HepG2 (cell line): ENCODE results near the gene LRRC4C.

Experiments used
- ASH2L ChIP-seq: fragments of 300-600, 200-600 bp; sonication (generic); IDR thresholded peaks from 2 replicates; pipeline ENCODE4 v1.7.0; 2017; ENCODE audit warnings: low read depth, mild to moderate bottlenecking, moderate library complexity, mixed read lengths, low read length; ENCODE audit not compliant: insufficient read length
- CTCF ChIP-seq: sonication (generic); formaldehyde crosslinking; IDR thresholded peaks from 2 replicates; pipeline ENCODE4 v1.5.0; 2020; ENCODE audit warnings: mild to moderate bottlenecking, missing genetic modification reagents, moderate library complexity
- FOXK1 ChIP-seq: sonication (generic); formaldehyde crosslinking; IDR thresholded peaks from 2 replicates; pipeline ENCODE4 v1.4.0; 2020; ENCODE audit warnings: low read depth, missing genetic modification reagents, borderline replicate concordance
- HNF1A ChIP-seq, 2 experiments: sonication (generic) in 1 of 2; formaldehyde crosslinking in 1 of 2; IDR thresholded peaks; 2 replicates each; pipeline versions ENCODE4 v1.4.0 to v1.6.1; 2016 to 2020; ENCODE audit warnings: borderline replicate concordance in 1 of 2, low read depth in 1 of 2, mild to moderate bottlenecking in 1 of 2, missing genetic modification reagents in 1 of 2
- HNRNPL ChIP-seq: fragments of 200-400 bp; formaldehyde crosslinking; IDR thresholded peaks from 2 replicates; pipeline ENCODE4 v1.6.1; 2017; ENCODE audit warnings: mild to moderate bottlenecking, low read depth, low read length
- MBD4 ChIP-seq: IDR thresholded peaks from 2 replicates; pipeline ENCODE4 v1.6.1; 2012; ENCODE audit warnings: low read length, inconsistent platforms, borderline replicate concordance
- MXI1 ChIP-seq: IDR thresholded peaks from 3 replicates; pipeline ENCODE4 v1.6.1; 2012; ENCODE audit warnings: low read depth, low read length, inconsistent platforms, borderline replicate concordance
- NFE2L1 ChIP-seq: sonication (generic); formaldehyde crosslinking; IDR thresholded peaks from 2 replicates; pipeline ENCODE4 v1.4.0; 2020; ENCODE audit warnings: missing genetic modification reagents, mild to moderate bottlenecking, borderline replicate concordance
- PLSCR1 ChIP-seq: sonication (generic); formaldehyde crosslinking; IDR thresholded peaks from 2 replicates; pipeline ENCODE4 v1.5.0; 2020; ENCODE audit warnings: missing genetic modification reagents, mild to moderate bottlenecking, borderline replicate concordance
- POLR2G ChIP-seq: fragments of 200-400 bp; formaldehyde crosslinking; IDR thresholded peaks from 2 replicates; pipeline ENCODE4 v1.6.1; 2018; ENCODE audit warnings: mild to moderate bottlenecking, low read depth, low read length, moderate library complexity
- RAD21 ChIP-seq: fragments of 450-650 bp; formaldehyde crosslinking; IDR thresholded peaks from 2 replicates; pipeline ENCODE4 v1.5.0; 2020; ENCODE audit warnings: mild to moderate bottlenecking
- RNF219 ChIP-seq: sonication (generic); formaldehyde crosslinking; IDR thresholded peaks from 2 replicates; pipeline ENCODE4 v1.5.0; 2020; ENCODE audit warnings: mild to moderate bottlenecking, missing genetic modification reagents
- SP5 ChIP-seq: IDR thresholded peaks from 2 replicates; pipeline ENCODE4 v1.6.1; 2016; ENCODE audit warnings: low read depth, borderline replicate concordance
- ZNF605 ChIP-seq: sonication (generic); formaldehyde crosslinking; IDR thresholded peaks from 2 replicates; pipeline ENCODE4 v1.8.0; 2022; ENCODE audit warnings: mild to moderate bottlenecking, missing genetic modification reagents

DNA sequence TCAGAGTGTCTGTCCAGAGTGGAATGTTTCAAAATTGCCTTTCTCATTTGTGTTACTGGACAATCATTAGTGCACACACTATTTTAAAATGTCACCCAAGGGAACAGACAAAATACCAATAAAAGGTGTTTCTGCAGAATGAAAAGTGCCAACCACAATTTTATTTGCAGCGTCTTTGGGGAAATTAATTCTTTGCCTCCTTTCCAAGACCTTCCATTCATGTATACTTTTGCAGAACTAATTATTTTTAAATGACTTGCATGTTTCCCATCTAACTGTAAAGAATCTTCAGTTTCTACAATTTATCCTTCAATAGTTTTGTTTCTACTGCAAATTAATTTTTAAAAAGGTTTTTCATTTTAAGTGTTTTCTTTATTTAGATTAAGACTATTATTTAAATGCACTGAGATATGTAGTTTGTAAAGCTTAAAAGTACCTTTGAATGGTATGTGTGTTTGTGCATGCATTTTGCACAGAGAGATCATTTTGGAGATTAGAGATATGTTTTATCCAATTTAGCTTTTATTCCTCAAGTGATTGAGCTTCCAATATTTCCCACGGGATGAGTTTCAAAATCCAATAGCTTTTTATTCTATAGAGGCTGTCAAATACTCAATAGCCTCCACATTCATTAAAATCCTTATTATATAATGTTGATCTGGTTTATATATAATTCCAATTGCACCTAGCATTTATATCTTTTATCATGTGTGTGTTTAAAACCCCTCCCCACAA, 1235.7 kb downstream of the LRRC4C start:
- TF ChIP-seq PLSCR1 (CRISPR knock-in tag) (no peak), CTCF (CRISPR knock-in tag) (no peak), MXI1 (no peak), HNF1A (IDR thresholded peaks at IDR 0.05; ENCODE audit: low read depth) (no peak), HNF1A (CRISPR knock-in tag; IDR thresholded peaks at IDR 0.05; ENCODE audit: borderline replicate concordance) (no peak), ZNF605 (no peak), RNF219 (CRISPR knock-in tag) (no peak), FOXK1 (CRISPR knock-in tag) (no peak), RAD21 (CRISPR knock-in tag) (no peak), NFE2L1 (CRISPR knock-in tag) (no peak), HNRNPL (no peak), ASH2L (no peak), MBD4 (no peak), SP5 (no peak), POLR2G (no peak)
